Upper lobe of left lung (tissue), 4 donors: ENCODE measurements around the gene SOCS4.

Source experiments
- POLR2A ChIP-seq, 4 donors: fragments of 450-650 bp; IDR thresholded peaks; one replicate each; pipeline ENCODE4 v1.5.1; 2016 to 2017; ENCODE audit warnings: antibody characterized with exemption in 4 of 4, mild to moderate bottlenecking in 2 of 4
- POLR2AphosphoS5 ChIP-seq, 2 donors: sonication (generic); formaldehyde crosslinking; IDR thresholded peaks; one replicate each; pipeline ENCODE4 v1.5.1; 2017; ENCODE audit warnings: antibody characterized with exemption in 2 of 2
- TF ChIP-seq, protein P1 (sequence below), 6 experiments: fragments of 450-650 bp in 4 of 6; fragments of 200-600 bp in 2 of 6; sonication (generic) in 2 of 6; IDR thresholded peaks; one replicate each; pipeline ENCODE4 v1.5.1; 2016 to 2019; ENCODE audit warnings: antibody characterized with exemption in 6 of 6

DNA sequence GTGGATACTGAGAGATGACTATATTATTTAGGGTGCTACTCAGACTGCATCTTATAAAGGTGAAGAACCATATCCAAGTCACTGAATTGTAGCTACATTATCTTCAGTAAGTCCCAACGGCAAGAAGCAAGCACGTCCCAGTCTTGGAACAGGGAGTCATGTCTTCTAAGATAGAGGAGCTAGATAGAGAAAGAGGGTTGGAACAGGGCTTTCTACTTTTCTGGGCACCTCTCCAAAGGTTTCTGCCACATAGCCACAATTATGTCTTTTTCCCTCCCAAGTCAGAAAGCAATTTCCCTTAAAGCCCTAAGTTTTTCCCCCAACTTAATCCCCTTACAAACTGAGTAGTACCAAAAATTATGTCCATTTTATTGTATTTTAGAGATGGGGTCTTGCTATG is 46.8 kb downstream of the SOCS4 start:
- TF ChIP-seq POLR2AphosphoS5 (IDR thresholded peaks at IDR 0.05) (no peak), POLR2A (IDR thresholded peaks at IDR 0.05) (no peak)
- TF ChIP-seq, protein P1, sequence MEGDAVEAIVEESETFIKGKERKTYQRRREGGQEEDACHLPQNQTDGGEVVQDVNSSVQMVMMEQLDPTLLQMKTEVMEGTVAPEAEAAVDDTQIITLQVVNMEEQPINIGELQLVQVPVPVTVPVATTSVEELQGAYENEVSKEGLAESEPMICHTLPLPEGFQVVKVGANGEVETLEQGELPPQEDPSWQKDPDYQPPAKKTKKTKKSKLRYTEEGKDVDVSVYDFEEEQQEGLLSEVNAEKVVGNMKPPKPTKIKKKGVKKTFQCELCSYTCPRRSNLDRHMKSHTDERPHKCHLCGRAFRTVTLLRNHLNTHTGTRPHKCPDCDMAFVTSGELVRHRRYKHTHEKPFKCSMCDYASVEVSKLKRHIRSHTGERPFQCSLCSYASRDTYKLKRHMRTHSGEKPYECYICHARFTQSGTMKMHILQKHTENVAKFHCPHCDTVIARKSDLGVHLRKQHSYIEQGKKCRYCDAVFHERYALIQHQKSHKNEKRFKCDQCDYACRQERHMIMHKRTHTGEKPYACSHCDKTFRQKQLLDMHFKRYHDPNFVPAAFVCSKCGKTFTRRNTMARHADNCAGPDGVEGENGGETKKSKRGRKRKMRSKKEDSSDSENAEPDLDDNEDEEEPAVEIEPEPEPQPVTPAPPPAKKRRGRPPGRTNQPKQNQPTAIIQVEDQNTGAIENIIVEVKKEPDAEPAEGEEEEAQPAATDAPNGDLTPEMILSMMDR (IDR thresholded peaks at IDR 0.05), result no peak
